HG03432 (cell line): ENCODE data around the gene RAB17.

Experiments
- ATAC-seq: cut with Tn5 transposase; IDR thresholded peaks from one replicate; pipeline ENCODE4 v1.9.1; 2021; ENCODE audit warnings: mild to moderate bottlenecking, moderate library complexity; ENCODE audit not compliant: unreplicated experiment

RAB17 gene

GRCh38 chr2:237581326-237581725, 9.2 kb downstream of the RAB17 start:
- ATAC-seq = no peak

GRCh38 chr2:237577956-237578870, 12.3 kb downstream of the RAB17 start:
- no peak for ATAC-seq

DNA sequence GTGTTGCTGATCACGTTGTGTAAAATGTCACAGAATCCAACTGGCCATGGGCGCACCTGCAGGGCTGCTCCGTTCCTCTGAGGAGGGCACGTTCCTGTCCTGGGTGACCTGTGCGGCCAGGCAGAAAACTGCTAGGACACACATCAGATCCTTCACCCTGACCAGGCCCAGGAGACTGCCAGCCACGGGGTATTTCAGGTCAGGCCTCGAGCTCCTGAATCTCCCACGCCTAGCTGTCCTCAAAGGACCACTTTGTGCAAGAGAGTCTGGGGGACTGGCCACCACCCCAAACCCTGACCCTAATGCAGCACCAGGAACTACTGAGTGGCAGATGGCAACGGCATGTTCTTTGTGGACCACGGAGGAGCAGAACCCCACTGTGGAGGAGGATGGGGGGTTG, 13.1 kb downstream of the RAB17 start:
- no peak for ATAC-seq

DNA sequence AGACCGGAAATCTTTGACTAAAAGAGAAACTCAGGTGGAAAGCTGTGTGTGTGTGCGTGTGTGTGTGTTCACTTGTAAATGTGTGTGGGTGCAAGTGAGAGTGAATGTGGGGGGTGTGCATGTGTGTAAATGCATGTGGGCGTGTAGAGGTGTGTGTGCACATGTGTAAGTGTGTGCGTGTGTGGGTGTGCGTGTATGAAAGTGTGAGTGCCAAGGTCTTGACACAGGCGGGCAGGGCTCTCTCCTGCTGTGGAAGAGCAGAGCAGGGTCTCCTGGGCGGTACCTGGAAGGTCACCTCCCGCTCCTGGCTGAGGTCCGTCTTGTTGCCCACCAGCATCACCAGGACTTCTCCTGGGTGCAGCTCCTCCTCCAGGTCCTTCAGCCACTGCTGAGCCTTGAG, 13.6 kb downstream of the RAB17 start:
- no peak for ATAC-seq

- ATAC-seq = no peak
These were observed 14.4 kb downstream of the RAB17 start for GRCh38 chr2:237575869-237576862.

- no peak for ATAC-seq
These were observed 15.4 kb downstream of the RAB17 start for GRCh38 chr2:237574894-237575868.

DNA sequence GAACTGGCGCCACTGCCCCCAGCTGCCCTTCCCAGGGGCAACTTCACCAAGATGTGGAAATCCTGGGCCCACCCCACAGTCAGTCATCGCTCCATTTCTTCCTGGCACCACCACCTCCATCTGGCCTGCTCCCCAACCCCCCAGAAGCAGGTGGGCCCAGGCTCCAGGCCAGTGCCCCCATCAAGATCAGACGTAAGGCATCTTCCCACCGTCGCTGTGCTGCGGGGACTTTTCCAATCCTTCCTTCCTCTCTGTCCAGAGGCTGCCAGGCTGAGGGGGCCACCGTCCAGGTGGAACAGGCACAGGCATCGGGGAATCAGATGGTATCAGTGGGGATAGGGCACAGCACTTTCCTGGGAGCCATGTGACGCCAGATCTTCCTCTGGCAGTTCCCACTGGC, 16.1 kb downstream of the RAB17 start:
- ATAC-seq = no peak

- ATAC-seq = no peak
These were observed 16.7 kb downstream of the RAB17 start for GRCh38 chr2:237573721-237574415.

- no peak for ATAC-seq
These were observed 17.8 kb downstream of the RAB17 start for GRCh38 chr2:237572742-237573101.

- ATAC-seq = peak; percentile 92
These were observed 18.4 kb downstream of the RAB17 start for GRCh38 chr2:237572021-237572741.

DNA sequence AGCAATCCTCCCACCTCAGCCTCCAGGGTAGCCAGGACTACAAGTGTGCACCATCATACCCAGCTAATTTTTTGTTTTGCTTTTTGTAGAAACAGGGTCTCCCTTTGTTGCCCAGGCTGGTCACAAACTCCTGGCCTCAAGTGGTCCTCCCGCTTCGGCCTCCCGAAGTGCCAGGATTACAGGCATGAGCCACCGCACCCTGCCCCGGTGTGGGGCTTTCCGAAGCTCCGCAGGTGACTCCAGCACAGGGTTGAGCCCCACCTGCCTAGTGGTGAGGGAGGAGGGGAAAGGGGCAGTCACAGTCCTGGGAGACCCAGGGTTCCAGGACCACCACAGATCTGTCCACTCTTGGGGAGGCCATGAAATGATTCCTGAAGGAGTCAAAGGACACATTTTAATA, 19.0 kb downstream of the RAB17 start:
- ATAC-seq = no peak

- no peak for ATAC-seq
These were observed 19.7 kb downstream of the RAB17 start for GRCh38 chr2:237570776-237571335.

DNA sequence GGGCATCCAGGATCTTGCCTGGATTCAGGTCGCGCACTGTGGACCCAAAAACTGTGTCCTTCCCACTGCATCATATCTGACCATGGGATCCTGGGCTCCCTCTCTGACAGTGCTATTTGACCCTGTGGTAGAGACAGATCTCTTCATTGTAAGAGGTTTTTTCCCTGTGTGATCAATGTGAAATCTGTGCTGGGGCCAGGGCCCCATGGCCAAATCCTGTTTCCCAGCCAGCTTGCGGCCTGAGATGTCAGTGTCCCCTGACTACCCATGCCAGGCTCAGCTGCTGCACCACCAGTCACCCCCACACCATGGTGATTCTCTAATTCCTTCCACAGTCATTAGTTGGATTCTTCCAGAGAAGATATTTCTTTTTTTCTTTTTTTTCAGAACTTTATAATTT, 20.6 kb downstream of the RAB17 start:
- ATAC-seq = no peak

GRCh38 chr2:237569041-237569440, 21.5 kb downstream of the RAB17 start:
- no peak for ATAC-seq

DNA sequence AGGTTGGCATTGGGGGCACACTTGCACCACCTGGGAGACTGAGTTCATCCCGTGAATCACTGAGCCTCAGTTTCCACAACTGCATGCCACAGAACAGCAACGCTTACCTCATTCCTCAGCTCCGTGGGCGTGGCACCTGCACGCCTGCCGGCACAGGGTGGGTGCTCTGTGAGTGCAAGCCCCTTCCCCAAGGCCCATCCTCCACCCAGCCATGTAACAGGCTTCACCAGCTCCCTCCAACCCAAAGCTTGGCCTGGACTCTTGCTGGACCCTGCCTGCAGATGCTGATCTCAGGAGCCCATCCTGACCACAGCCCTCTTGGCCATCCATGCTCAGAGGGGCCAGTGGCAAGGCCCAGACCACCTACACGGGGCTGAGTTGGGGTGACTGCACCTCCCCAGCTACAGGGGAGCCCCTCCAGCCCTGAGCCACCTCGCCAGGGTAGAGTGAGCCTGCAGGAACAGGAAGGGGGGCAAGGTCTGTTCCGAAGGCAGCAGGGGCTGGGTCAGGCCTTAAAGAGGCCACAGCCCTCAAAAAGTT, 22.3 kb downstream of the RAB17 start:
- no peak for ATAC-seq

- ATAC-seq = no peak
These were observed 23.1 kb downstream of the RAB17 start for GRCh38 chr2:237567276-237568029.

GRCh38 chr2:237566401-237567235, 23.9 kb downstream of the RAB17 start, which contains the start of gene PRLH:
Gene PRLH (plus strand): TSS chr2:237566574. CDS start chr2:237566574, 0 bp downstream.
- ATAC-seq = no peak
